IMR-90 (cell line): Measurements from ENCODE around the gene TNRC6C. TPM values are rescaled to one million over a fixed set of nuclear protein-coding genes. Genes with fewer than 3 reads are reported as not detected.

Experiments
- ATAC-seq: fragments of 200-7000 bp; cut with Tn5 transposase; 2 replicates; pipeline ENCODE4 v1.9.1; 2020; ENCODE audit warnings: low read depth, mild to moderate bottlenecking, moderate library complexity
- BruUV-seq: library from RNA; stranded (reverse); fragments of 400-500 nt; replicated peaks from 2 replicates; lab custom pipeline; 2021; lab: Mats Ljungman, UMichigan
- CTCF ChIA-PET: fragments of 300-600 bp; formaldehyde crosslinking; extraction: SDS; loops from one replicate; lab custom pipeline; 2021; ENCODE audit warnings: antibody characterized with exemption; lab: Yijun Ruan, JAX
- POLR2A ChIA-PET: fragments of 300-600 bp; sonication (Branson Sonifier 250); formaldehyde crosslinking; loops from one replicate; lab custom pipeline; 2022; ENCODE audit warnings: antibody characterized with exemption; ENCODE audit not compliant: unreplicated experiment; lab: Charles Lee
- DNase-seq: peaks from one replicate; pipeline ENCODE4 v3.0.0; 2013
- H2AFZ ChIP-seq: replicated peaks from 2 replicates; pipeline ENCODE3; 2013; ENCODE audit warnings: low read length, mild to moderate bottlenecking; ENCODE audit not compliant: poor library complexity
- H2AK5ac ChIP-seq: 2 replicates; pipeline ENCODE4 v1.6.1; 2013; ENCODE audit warnings: low read depth, low read length, inconsistent platforms
- H2AK9ac ChIP-seq: replicated peaks from 2 replicates; pipeline ENCODE3; 2013; ENCODE audit warnings: mild to moderate bottlenecking, low read depth, low read length, moderate library complexity; ENCODE audit not compliant: poor library complexity
- H2BK120ac ChIP-seq: 2 replicates; pipeline ENCODE4 v1.6.1; 2013; ENCODE audit warnings: low read depth, low read length, inconsistent platforms
- H2BK15ac ChIP-seq: 3 replicates; pipeline ENCODE4 v1.6.1; 2013; ENCODE audit warnings: low read depth, low read length, inconsistent platforms
- H2BK20ac ChIP-seq: 2 replicates; pipeline ENCODE4 v1.6.1; 2013; ENCODE audit warnings: low read depth, mild to moderate bottlenecking, inconsistent platforms, low read length, moderate library complexity
- H2BK5ac ChIP-seq: 2 replicates; pipeline ENCODE4 v1.6.1; 2013; ENCODE audit warnings: mild to moderate bottlenecking, low read depth, low read length, inconsistent platforms; ENCODE audit not compliant: poor library complexity, severe bottlenecking
- H3K14ac ChIP-seq: replicated peaks from 2 replicates; pipeline ENCODE4 v1.6.1; 2013; ENCODE audit warnings: low read depth, low read length, inconsistent platforms
- H3K18ac ChIP-seq: 2 replicates; pipeline ENCODE4 v1.6.1; 2013; ENCODE audit warnings: low read depth, low read length, control low read depth
- H3K23ac ChIP-seq: 2 replicates; pipeline ENCODE4 v1.6.1; 2013; ENCODE audit warnings: low read depth, low read length, inconsistent platforms
- H3K27ac ChIP-seq: 2 replicates; pipeline ENCODE4 v1.5.1; 2013; ENCODE audit warnings: mild to moderate bottlenecking, control low read depth, low read length; ENCODE audit not compliant: insufficient read depth
- H3K27me3 ChIP-seq: 2 replicates; pipeline ENCODE4 v1.6.1; 2013; ENCODE audit warnings: low read length; ENCODE audit not compliant: control insufficient read depth, insufficient read depth
- H3K36me3 ChIP-seq: 2 replicates; pipeline ENCODE4 v1.6.1; 2013; ENCODE audit warnings: low read length, mixed read lengths; ENCODE audit not compliant: control insufficient read depth, insufficient read depth
- H3K4ac ChIP-seq: 2 replicates; pipeline ENCODE4 v1.6.1; 2013; ENCODE audit warnings: low read depth, low read length, inconsistent platforms
- H3K4me1 ChIP-seq: 2 replicates; pipeline ENCODE4 v1.6.1; 2013; ENCODE audit warnings: low read length, mixed read lengths; ENCODE audit not compliant: control insufficient read depth, insufficient read depth
- H3K4me2 ChIP-seq: 2 replicates; pipeline ENCODE4 v1.6.1; 2013; ENCODE audit warnings: low read depth, mild to moderate bottlenecking, control low read depth, low read length, moderate library complexity
- H3K4me3 ChIP-seq: 2 replicates; pipeline ENCODE4 v1.5.1; 2013; ENCODE audit warnings: low read depth, mild to moderate bottlenecking, control low read depth, low read length, moderate library complexity; ENCODE audit not compliant: insufficient read depth
- H3K56ac ChIP-seq: 2 replicates; pipeline ENCODE4 v1.6.1; 2013; ENCODE audit warnings: low read length, inconsistent platforms; ENCODE audit not compliant: insufficient read depth; ENCODE audit errors: extremely low read depth
- H3K79me1 ChIP-seq, 2 experiments: 2 replicates each; pipeline ENCODE4 v1.6.1; 2013; ENCODE audit warnings: low read length in 2 of 2, inconsistent platforms in 1 of 2, low read depth in 1 of 2
- H3K9ac ChIP-seq: 2 replicates; pipeline ENCODE4 v1.6.1; 2013; ENCODE audit warnings: low read depth, low read length, control low read depth
- H3K9me1 ChIP-seq: 2 replicates; pipeline ENCODE4 v1.6.1; 2013; ENCODE audit warnings: low read length, inconsistent platforms; ENCODE audit not compliant: insufficient read depth
- H3K9me3 ChIP-seq: 2 replicates; pipeline ENCODE4 v1.6.1; 2013; ENCODE audit warnings: low read length; ENCODE audit not compliant: control insufficient read depth, insufficient read depth
- H4K20me1 ChIP-seq: 2 replicates; pipeline ENCODE4 v1.6.1; 2013; ENCODE audit warnings: low read length, inconsistent platforms; ENCODE audit not compliant: insufficient read depth
- H4K5ac ChIP-seq: 2 replicates; pipeline ENCODE4 v1.6.1; 2013; ENCODE audit warnings: mild to moderate bottlenecking, low read depth, low read length, control low read depth
- H4K8ac ChIP-seq, 2 experiments: 2 replicates each; pipeline ENCODE4 v1.6.1; 2013; ENCODE audit warnings: low read depth in 2 of 2, low read length in 2 of 2, control low read depth in 1 of 2, inconsistent platforms in 1 of 2
- H4K91ac ChIP-seq: 2 replicates; pipeline ENCODE4 v1.6.1; 2013; ENCODE audit warnings: low read depth, low read length, inconsistent platforms; ENCODE audit not compliant: insufficient read depth
- CHD1 ChIP-seq: IDR thresholded peaks from 2 replicates; pipeline ENCODE4 v1.6.1; 2012; ENCODE audit warnings: low read depth, low read length, improper control_type of control experiment
- CTCF ChIP-seq: conservative IDR thresholded peaks from 2 replicates; pipeline ENCODE4 v1.5.1; 2012; ENCODE audit warnings: mild to moderate bottlenecking, low read depth, low read length, improper control_type of control experiment
- WGBS, 2 experiments: methylation state at CpG; one replicate each; pipeline versions ENCODE4 v1.1.5 to v1.1.7; 2013; ENCODE audit warnings: missing lambda C conversion rate in 2 of 2; ENCODE audit not compliant: insufficient read length in 1 of 2; ENCODE audit errors: extremely low coverage in 2 of 2; 5-methylcytosine and 5-hydroxymethylcytosine counted together
- dilution Hi-C: fragments of 300-500 bp; cut with HindIII; formaldehyde crosslinking; loops from one replicate; pipeline ENCODE4 v1.14.3; 2018; ENCODE audit warnings: low sequenced_read_pairs; ENCODE audit not compliant: unreplicated experiment
- in situ Hi-C: fragments of 300-500 bp; cut with MboI; formaldehyde crosslinking; loops from 3 replicates; pipeline ENCODE4 v1.14.3; 2019; ENCODE audit warnings: low sequenced_read_pairs, inconsistent platforms, mixed read lengths
- intact Hi-C: fragments of 100-400 bp; cut with micrococcal nuclease; formaldehyde crosslinking; loops from 2 replicates; pipeline ENCODE4 v1.10.0; 2022
- polyA plus RNA-seq, 3 experiments: library from polyadenylated mRNA; depleted of rRNA; stranded (reverse); fragments of >200 nt; gene quantifications; 2 replicates each; pipeline ENCODE4 v1.2.3, GENCODE V29; 2012; ENCODE audit warnings: low replicate concordance in 1 of 3
- total RNA-seq: library from RNA; depleted of rRNA; stranded (reverse); fragments of >200 nt; gene quantifications from 2 replicates; pipeline ENCODE4 v1.2.3, GENCODE V29; 2012

The TNRC6C gene
- total and polyA plus RNA-seq, 2 of the 4 experiments (the other 2 are of a cell fraction): 1.6 to 2.7 TPM

GRCh38 chr17:78117027-78117981, 158.8 kb downstream of the TNRC6C start:
- Histone ChIP-seq H3K56ac (no peak overlapping the region), H3K27ac (no peak overlapping the region), H2BK20ac (no peak overlapping the region), H3K4me2 (no peak overlapping the region), H3K18ac (no peak overlapping the region), H3K9ac (no peak overlapping the region), H3K36me3 (no peaks in the 10 kb centered on the region), H4K8ac (no peak overlapping the region), H2BK5ac (no peak overlapping the region), H4K20me1 (no peaks in the 10 kb centered on the region; the same call in 1 of the 2 replicates), H3K4me3 (no peak overlapping the region), H3K23ac (no peak overlapping the region), H2BK120ac (no peak overlapping the region), H2AK9ac (no peak overlapping the region), H3K14ac (no peak overlapping the region), H3K79me1 (no peaks in the 10 kb centered on the region), H2BK15ac (no peak overlapping the region), H3K27me3 (peaks cover 12% of the 10 kb centered on the region; the same call in 1 of the 2 replicates), H3K4ac (no peak overlapping the region), H2AFZ (peak overlapping the region; percentile 23), H4K91ac (no peak overlapping the region), H4K5ac (no peak overlapping the region), H3K9me1 (no peaks in the 10 kb centered on the region), H3K9me3 (no peaks in the 10 kb centered on the region), H3K4me1 (no peaks in the 10 kb centered on the region), H2AK5ac (no peak overlapping the region)
- POLR2A ChIA-PET: no interaction called here
- ATAC-seq (0 out of 2 replicates have a peak, but pooled peaks have one; percentile 24), DNase-seq (no peak)
- in situ Hi-C loops: loop anchor here (10.0 kb wide), 2 partner anchors 127 to 307 kb away; no protein-coding TSS in a partner anchor
- intact Hi-C loops: no loop called here
- 76% methylated on average over 7 of the region's 41 CpGs; no CpG with 5 or more reads in 1 of the 2 experiments for WGBS, 2 experiments
- dilution Hi-C loops: no loop called here
- TF ChIP-seq CTCF (0 out of 2 replicates have a peak, but pooled peaks have one; percentile 14), CHD1 (no peak)
- CTCF ChIA-PET: no interaction called here
- BruUV-seq: no TSS peak
